H9 (cell line): ENCODE data around the gene LPIN2. TPM values are rescaled to one million over a fixed set of nuclear protein-coding genes. Genes with fewer than 3 reads are reported as not detected.

Source experiments
- DNase-seq: peaks from one replicate; pipeline ENCODE4 v3.0.0-alpha.2; 2017
- H2AFZ ChIP-seq: one replicate; pipeline ENCODE4 v1.6.1; 2013; ENCODE audit warnings: mild to moderate bottlenecking, low read length, control low read depth, moderate library complexity
- H2AK5ac ChIP-seq: 2 replicates; pipeline ENCODE4 v1.6.1; 2013; ENCODE audit warnings: low read length, control low read depth, mixed read lengths; ENCODE audit not compliant: insufficient read length
- H2BK120ac ChIP-seq: one replicate; pipeline ENCODE4 v1.6.1; 2013; ENCODE audit warnings: low read depth, mild to moderate bottlenecking, low read length, control low read depth, inconsistent platforms; ENCODE audit not compliant: poor library complexity, severe bottlenecking
- H2BK12ac ChIP-seq: 2 replicates; pipeline ENCODE4 v1.6.1; 2013; ENCODE audit warnings: low read length, control low read depth, mixed read lengths, low read depth; ENCODE audit not compliant: insufficient read length
- H2BK15ac ChIP-seq: 2 replicates; pipeline ENCODE4 v1.6.1; 2013; ENCODE audit warnings: low read depth, low read length, control low read depth
- H2BK20ac ChIP-seq: one replicate; pipeline ENCODE4 v1.6.1; 2013; ENCODE audit warnings: low read depth, mild to moderate bottlenecking, low read length, control low read depth, inconsistent platforms; ENCODE audit not compliant: poor library complexity, severe bottlenecking
- H2BK5ac ChIP-seq: 2 replicates; pipeline ENCODE4 v1.6.1; 2013; ENCODE audit warnings: low read length, control low read depth, mixed read lengths; ENCODE audit not compliant: insufficient read length
- H3K14ac ChIP-seq: 2 replicates; pipeline ENCODE4 v1.6.1; 2013; ENCODE audit warnings: low read length, control low read depth; ENCODE audit not compliant: insufficient read depth
- H3K18ac ChIP-seq: 2 replicates; pipeline ENCODE4 v1.6.1; 2013; ENCODE audit warnings: low read depth, mild to moderate bottlenecking, mixed read lengths, low read length, control low read depth; ENCODE audit not compliant: insufficient read length
- H3K23ac ChIP-seq: 2 replicates; pipeline ENCODE4 v1.6.1; 2013; ENCODE audit warnings: low read length, control low read depth, mixed read lengths, low read depth; ENCODE audit not compliant: insufficient read length
- H3K23me2 ChIP-seq: 2 replicates; pipeline ENCODE4 v1.6.1; 2013; ENCODE audit warnings: low read depth, mild to moderate bottlenecking, mixed read lengths, low read length, control low read depth; ENCODE audit not compliant: insufficient read length, poor library complexity, severe bottlenecking
- H3K27ac ChIP-seq: 2 replicates; pipeline ENCODE4 v1.5.1; 2013; ENCODE audit warnings: low read length, control low read depth, mixed read lengths, low read depth; ENCODE audit not compliant: insufficient read length
- H3K27me3 ChIP-seq: 2 replicates; pipeline ENCODE4 v1.6.1; 2013; ENCODE audit warnings: low read length, control low read depth, inconsistent platforms; ENCODE audit not compliant: insufficient read depth
- H3K4ac ChIP-seq: 2 replicates; pipeline ENCODE4 v1.6.1; 2013; ENCODE audit warnings: low read depth, mild to moderate bottlenecking, control low read depth, inconsistent platforms, low read length, moderate library complexity
- H3K4me1 ChIP-seq: 2 replicates; pipeline ENCODE4 v1.6.1; 2013; ENCODE audit warnings: low read length, control low read depth, inconsistent platforms; ENCODE audit not compliant: insufficient read depth
- H3K4me2 ChIP-seq: 2 replicates; pipeline ENCODE4 v1.6.1; 2013; ENCODE audit warnings: low read length, control low read depth, mixed read lengths; ENCODE audit not compliant: insufficient read length, insufficient read depth
- H3K56ac ChIP-seq: 2 replicates; pipeline ENCODE4 v1.6.1; 2013; ENCODE audit warnings: low read depth, mild to moderate bottlenecking, mixed read lengths, low read length, control low read depth; ENCODE audit not compliant: insufficient read length
- H3K79me1 ChIP-seq: 2 replicates; pipeline ENCODE4 v1.6.1; 2013; ENCODE audit warnings: low read depth, mild to moderate bottlenecking, moderate library complexity, low read length, control low read depth, inconsistent platforms; ENCODE audit not compliant: insufficient read depth, poor library complexity, severe bottlenecking
- H3K79me2 ChIP-seq: 2 replicates; pipeline ENCODE4 v1.6.1; 2013; ENCODE audit warnings: low read length, control low read depth, inconsistent platforms; ENCODE audit not compliant: insufficient read depth
- H3K9ac ChIP-seq: 2 replicates; pipeline ENCODE4 v1.6.1; 2013; ENCODE audit warnings: low read length, control low read depth, mixed read lengths; ENCODE audit not compliant: insufficient read length; ENCODE audit errors: extremely low read depth
- H3K9me3 ChIP-seq: one replicate; pipeline ENCODE4 v1.6.1; 2013; ENCODE audit warnings: low read depth, low read length, inconsistent platforms; ENCODE audit not compliant: control insufficient read depth
- H3T11ph ChIP-seq: one replicate; pipeline ENCODE4 v1.6.1; 2013; ENCODE audit warnings: mild to moderate bottlenecking, low read length, control low read depth, inconsistent platforms
- H4K20me1 ChIP-seq: one replicate; pipeline ENCODE4 v1.6.1; 2013; ENCODE audit not compliant: control insufficient read depth, insufficient read length, insufficient read depth
- H4K5ac ChIP-seq: 2 replicates; pipeline ENCODE4 v1.6.1; 2013; ENCODE audit warnings: low read depth, mild to moderate bottlenecking, mixed read lengths, low read length, control low read depth; ENCODE audit not compliant: insufficient read length
- H4K8ac ChIP-seq: replicated peaks from 2 replicates; pipeline ENCODE4 v1.6.1; 2013; ENCODE audit warnings: low read length, control low read depth, mixed read lengths, low read depth; ENCODE audit not compliant: insufficient read length
- H4K91ac ChIP-seq: 2 replicates; pipeline ENCODE4 v1.6.1; 2013; ENCODE audit warnings: low read depth, mild to moderate bottlenecking, moderate library complexity, mixed read lengths, low read length, control low read depth; ENCODE audit not compliant: insufficient read length
- H3K27ac Mint-ChIP-seq, 3 experiments: 2 replicates in 2 of 3; 3 replicates in 1 of 3; pipeline ENCODE4 v1.8.0; 2020 to 2021; ENCODE audit warnings: mixed read lengths in 3 of 3, mild to moderate bottlenecking in 1 of 3, moderate library complexity in 1 of 3
- H3K27me3 Mint-ChIP-seq: 2 replicates; pipeline ENCODE4 v1.8.0; 2021; ENCODE audit warnings: low read depth, mild to moderate bottlenecking, moderate library complexity, mixed read lengths
- H3K36me3 Mint-ChIP-seq, 3 experiments: 2 replicates in 2 of 3; 3 replicates in 1 of 3; pipeline ENCODE4 v1.8.0; 2020 to 2021; ENCODE audit warnings: low read depth in 3 of 3, mixed read lengths in 3 of 3; ENCODE audit not compliant: insufficient read depth in 1 of 3
- H3K4me1 Mint-ChIP-seq, 2 experiments: 2 replicates each; pipeline ENCODE4 v1.8.0; 2020; ENCODE audit warnings: mixed read lengths in 2 of 2
- H3K4me3 Mint-ChIP-seq, 2 experiments: 2 replicates in 1 of 2; 3 replicates in 1 of 2; pipeline ENCODE4 v1.8.0; 2020 to 2021; ENCODE audit warnings: mild to moderate bottlenecking in 2 of 2, mixed read lengths in 2 of 2, moderate library complexity in 1 of 2
- H3K9me3 Mint-ChIP-seq, 2 experiments: 2 replicates in 1 of 2; 3 replicates in 1 of 2; pipeline ENCODE4 v1.8.0; 2020; ENCODE audit warnings: mild to moderate bottlenecking in 2 of 2, mixed read lengths in 2 of 2, moderate library complexity in 1 of 2
- WGBS: extraction: QIAGEN DNeasy Blood & Tissue Kit; methylation state at CpG from one replicate; pipeline ENCODE4 v1.1.7; 2013; ENCODE audit warnings: missing lambda C conversion rate, low lambda C conversion rate, mixed read lengths; ENCODE audit not compliant: insufficient read length; ENCODE audit errors: extremely low coverage; 5-methylcytosine and 5-hydroxymethylcytosine counted together
- total RNA-seq: library from RNA; stranded (reverse); gene quantifications from 2 replicates; pipeline ENCODE4 v1.2.1, GENCODE V29; 2021
- TF ChIP-seq, protein P1 (sequence below): fragments of 200-600 bp; sonication (generic); conservative IDR thresholded peaks from 3 replicates; pipeline ENCODE4 v1.8.0; 2021; ENCODE audit warnings: antibody characterized with exemption, mild to moderate bottlenecking

LPIN2 gene
- total RNA-seq, 1 experiment from 2014 or later, result 9.2 TPM

DNA sequence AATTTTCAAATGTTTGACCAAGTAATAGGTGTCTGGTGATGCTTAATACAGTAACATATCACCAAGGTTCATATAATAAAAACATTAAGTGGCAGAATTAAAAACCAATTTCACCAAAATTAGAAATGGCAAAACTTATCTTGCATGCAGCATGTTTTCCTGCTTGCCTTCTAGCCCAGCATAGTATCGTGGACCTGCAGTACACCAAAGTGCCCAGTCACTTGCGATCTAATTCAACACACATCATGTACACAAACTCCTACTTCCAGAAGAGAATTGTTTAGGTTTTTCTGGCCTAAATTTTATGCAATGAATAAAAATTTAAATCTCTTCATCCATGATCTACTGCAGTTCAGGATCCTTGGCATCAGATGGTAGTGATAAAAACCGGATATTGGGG, 28.9 kb downstream of the LPIN2 start:
- Histone ChIP-seq H3K27me3 (no peaks in the 10 kb centered on the region), H2BK15ac (no peak overlapping the region), H2BK120ac (no peak overlapping the region), H4K5ac (no peak overlapping the region), H3K23me2 (no peaks in the 10 kb centered on the region), H3K4ac (no peak overlapping the region), H3K79me2 (peaks cover under 1% of the 10 kb centered on the region; the same call in 1 of the 2 replicates), H2BK12ac (no peak overlapping the region), H3K14ac (no peak overlapping the region), H3K18ac (no peak overlapping the region), H3K9ac (no peak overlapping the region), H2BK20ac (no peak overlapping the region), H4K91ac (no peak overlapping the region), H3K56ac (no peak overlapping the region), H3K27ac (no peak overlapping the region), H3K4me2 (no peak overlapping the region), H2BK5ac (no peak overlapping the region), H3K23ac (no peak overlapping the region), H3K4me1 (peaks cover 4% of the 10 kb centered on the region; the same call in 1 of the 2 replicates), H3T11ph (no peak overlapping the region), H3K79me1 (no peaks in the 10 kb centered on the region), H3K9me3 (no peaks in the 10 kb centered on the region), H4K20me1 (peaks cover 1% of the 10 kb centered on the region), H4K8ac (no peak overlapping the region), H2AFZ (no peak overlapping the region), H2AK5ac (no peak overlapping the region)
- TF ChIP-seq, protein P1, sequence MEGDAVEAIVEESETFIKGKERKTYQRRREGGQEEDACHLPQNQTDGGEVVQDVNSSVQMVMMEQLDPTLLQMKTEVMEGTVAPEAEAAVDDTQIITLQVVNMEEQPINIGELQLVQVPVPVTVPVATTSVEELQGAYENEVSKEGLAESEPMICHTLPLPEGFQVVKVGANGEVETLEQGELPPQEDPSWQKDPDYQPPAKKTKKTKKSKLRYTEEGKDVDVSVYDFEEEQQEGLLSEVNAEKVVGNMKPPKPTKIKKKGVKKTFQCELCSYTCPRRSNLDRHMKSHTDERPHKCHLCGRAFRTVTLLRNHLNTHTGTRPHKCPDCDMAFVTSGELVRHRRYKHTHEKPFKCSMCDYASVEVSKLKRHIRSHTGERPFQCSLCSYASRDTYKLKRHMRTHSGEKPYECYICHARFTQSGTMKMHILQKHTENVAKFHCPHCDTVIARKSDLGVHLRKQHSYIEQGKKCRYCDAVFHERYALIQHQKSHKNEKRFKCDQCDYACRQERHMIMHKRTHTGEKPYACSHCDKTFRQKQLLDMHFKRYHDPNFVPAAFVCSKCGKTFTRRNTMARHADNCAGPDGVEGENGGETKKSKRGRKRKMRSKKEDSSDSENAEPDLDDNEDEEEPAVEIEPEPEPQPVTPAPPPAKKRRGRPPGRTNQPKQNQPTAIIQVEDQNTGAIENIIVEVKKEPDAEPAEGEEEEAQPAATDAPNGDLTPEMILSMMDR, result no peak
- no peak for DNase-seq
- peaks cover 34 to 41% of the 10 kb centered on the region in 2 experiments for H3K4me1 Mint-ChIP-seq
- peak overlapping the region in 1 of 3 experiments; percentile 72; a peak in 2 of 7 replicates for H3K27ac Mint-ChIP-seq
- no peak overlapping the region for H3K4me3 Mint-ChIP-seq
- peaks cover 0 to 17% (median 3%) of the 10 kb centered on the region in 3 experiments; a peak in 4 of 7 replicates for H3K36me3 Mint-ChIP-seq
- no CpG with 5 or more reads among the region's 3 CpGs for WGBS
- no peaks in the 10 kb centered on the region for H3K27me3 Mint-ChIP-seq
- no peaks in the 10 kb centered on the region for H3K9me3 Mint-ChIP-seq
